Adrenal gland (tissue), 12 donors: ENCODE data around the gene CENPT. TPM values are rescaled to one million over a fixed set of nuclear protein-coding genes. Genes with fewer than 3 reads are reported as not detected.

Experiments
- DNase-seq, 7 donors: peaks; one replicate each; pipeline ENCODE4 v3.0.0-alpha.2; 2019 to 2020
- H3K27ac ChIP-seq, 5 donors: fragments of 200-600 bp; sonication (generic) in 4 of 5; 1 replicate in 3 of 5; 2 replicates in 2 of 5; pipeline versions ENCODE4 v1.5.1 to v1.8.0; 2016 to 2020; ENCODE audit warnings: mild to moderate bottlenecking in 1 of 5
- H3K27me3 ChIP-seq: fragments of 200-600 bp; 2 replicates; pipeline ENCODE4 v1.8.0; 2021
- H3K36me3 ChIP-seq, 2 donors: fragments of 200-600 bp; replicated peaks in 1 of 2; 1 replicate in 1 of 2; 2 replicates in 1 of 2; pipeline versions ENCODE4 v1.5.1 to v1.8.0; 2018 to 2022
- H3K4me1 ChIP-seq, 2 donors: fragments of 200-600 bp; replicated peaks in 1 of 2; 1 replicate in 1 of 2; 2 replicates in 1 of 2; pipeline versions ENCODE4 v1.5.1 to v1.8.0; 2018 to 2021
- H3K4me3 ChIP-seq, 4 donors: fragments of 200-600 bp; sonication (generic) in 3 of 4; one replicate each; pipeline ENCODE4 v1.5.1; 2016 to 2018
- H3K9me3 ChIP-seq, 3 donors: fragments of 200-600 bp; sonication (generic) in 1 of 3; replicated peaks in 1 of 3; 1 replicate in 2 of 3; 2 replicates in 1 of 3; pipeline versions ENCODE4 v1.5.1 to v1.8.0; 2016 to 2021
- CTCF ChIP-seq, 6 experiments: fragments of 450-650 bp in 4 of 6; fragments of 200-600 bp in 2 of 6; sonication (generic) in 1 of 6; IDR thresholded peaks; 1 replicate in 5 of 6; 2 replicates in 1 of 6; pipeline versions ENCODE4 v1.5.1 to v1.8.0; 2016 to 2021; ENCODE audit warnings: antibody characterized with exemption in 6 of 6, mild to moderate bottlenecking in 2 of 6, moderate library complexity in 1 of 6
- POLR2A ChIP-seq, 2 donors: fragments of 450-650 bp; IDR thresholded peaks; one replicate each; pipeline ENCODE4 v1.6.1; 2017; ENCODE audit warnings: antibody characterized with exemption in 2 of 2, mild to moderate bottlenecking in 2 of 2, moderate library complexity in 1 of 2
- WGBS, 4 donors: extraction: QIAGEN DNeasy Blood & Tissue Kit in 2 of 4; methylation state at CpG; one replicate each; pipeline versions ENCODE4 v1.1.5 to v1.1.7; 2013 to 2017; 5-methylcytosine and 5-hydroxymethylcytosine counted together
- intact Hi-C, 2 donors: fragments of 100-400 bp; cut with DNase I; formaldehyde crosslinking; loops; one replicate each; pipeline versions ENCODE4 v1.14.1 to v1.15.0; 2022 to 2023
- polyA plus RNA-seq, 3 donors: library from polyadenylated mRNA; stranded (reverse); fragments of 200-250 nt in 2 of 3; fragments of 350-450 nt in 1 of 3; fragmentation: Illumina TruSeq in 1 of 3; extraction: RNeasy Lipid Tissue Mini Kit (QIAGEN cat#74804) in 1 of 3; gene quantifications; one replicate each; pipeline ENCODE4 v1.2.3, GENCODE V29; 2013 to 2014
- total RNA-seq, 9 donors: library from RNA; depleted of rRNA in 4 of 9; stranded (reverse); fragments of >200 nt in 4 of 9; fragments of 120-200 nt in 1 of 9; fragmentation: NEBNext Ultra II Directional in 1 of 9; extraction: Animal tissue kit (Norgen Biotek cat#: 25700) in 1 of 9; gene quantifications; one replicate each; pipeline versions ENCODE4 v1.1.0 to v1.2.4, GENCODE V29; 2013 to 2023
- donor health status: healthy with polysubstance abuse.
- donor health status: Bipolar disorder and iron deficiency.
- donor health status: DM: yes; HTN: yes; CAD: no.
- donor health status: DM: no; HTN: no; CAD: no.
- donor health status: DM: no; HTN: no; CAD: no.
- donor health status: DM: yes; HTN: yes; CAD: no.

The CENPT gene
- total and polyA plus RNA-seq, 12 donors: 15.8 to 250 (median 38.8) TPM

GRCh38 chr16:67811899-67812298, 35.6 kb downstream of the CENPT start:
- Histone ChIP-seq H3K9me3 (no peaks in the 10 kb centered on the region), H3K36me3 (no peaks in the 10 kb centered on the region), H3K27me3 (no peaks in the 10 kb centered on the region), H3K4me1 (peaks cover 0 to 7% of the 10 kb centered on the region in 2 donors), H3K27ac (no peak overlapping the region), H3K4me3 (no peak overlapping the region)
- WGBS, 4 donors: 89 to 100% (median 95%) methylated on average over 1 of the region's 1 CpG
- no peak for DNase-seq
- TF ChIP-seq CTCF (IDR thresholded peaks at IDR 0.05) (no peak), POLR2A (IDR thresholded peaks at IDR 0.05) (no peak)
- intact Hi-C loops: loop anchor here in 1 of 2 donors (10.0 kb wide), 4 partner anchors 53 to 223 kb away; no protein-coding TSS in a partner anchor

- Histone ChIP-seq H3K4me3 (peak overlapping the region in 3 of 4 donors; percentile 66 to 92 (median 77)), H3K36me3 (no peaks in the 10 kb centered on the region), H3K9me3 (no peaks in the 10 kb centered on the region), H3K4me1 (peaks cover 16 to 18% of the 10 kb centered on the region in 2 donors), H3K27me3 (no peaks in the 10 kb centered on the region), H3K27ac (peak overlapping the region in 2 of 5 donors; percentile 81 to 84)
- TF ChIP-seq CTCF (IDR thresholded peaks at IDR 0.05) (peak in 4 of 6 experiments; percentile 11 to 38 (median 32)), POLR2A (IDR thresholded peaks at IDR 0.05) (no peak)
- DNase-seq: no peak
- intact Hi-C loops: loop anchor here in 1 of 2 donors (10.0 kb wide), 1 partner anchor 82 kb away; no protein-coding TSS in a partner anchor
- WGBS, 4 donors: 28 to 40% (median 30%) methylated on average over 18 to 24 of the region's 24 CpGs
These were observed 40.3 kb downstream of the CENPT start for GRCh38 chr16:67807148-67807682.

GRCh38 chr16:67806428-67807147, 40.9 kb downstream of the CENPT start, which contains the start of the genes RANBP10 and TSNAXIP1:
Gene RANBP10 (minus strand): TSS chr16:67806560. CDS start chr16:67806536, 24 bp downstream.
Gene TSNAXIP1 (plus strand): TSS chr16:67806889. CDS start chr16:67807150, 261 bp downstream.
- TF ChIP-seq POLR2A (IDR thresholded peaks at IDR 0.05): peak; percentile 76 to 93
- TF ChIP-seq CTCF (IDR thresholded peaks at IDR 0.05): peak in 1 of 6 experiments; percentile 18
- no peaks in the 10 kb centered on the region for H3K36me3 ChIP-seq
- 0 to 3% (median 0%) methylated on average over 6 to 54 of the region's 54 CpGs for WGBS, 4 donors
- intact Hi-C loops: loop anchor here in 1 of 2 donors (10.0 kb wide), 1 partner anchor 82 kb away; no protein-coding TSS in a partner anchor
- no peaks in the 10 kb centered on the region for H3K27me3 ChIP-seq
- peak within 1 kb of the TSS; percentile 61 to 99 (median 82) for H3K4me3 ChIP-seq
- no peaks in the 10 kb centered on the region for H3K9me3 ChIP-seq
- H3K4me1 ChIP-seq: peaks cover 16 to 18% of the 10 kb centered on the region in 2 donors
- DNase-seq: peak; percentile 96 to 99 (median 99)
- peak within 1 kb of the TSS; percentile 58 to 84 (median 78) for H3K27ac ChIP-seq
